Measurements from ENCODE around the gene KIAA2012.
A peak's percentile ranks its signal among the peaks of the same experiment; 100 is the strongest.

Gene KIAA2012

DNA sequence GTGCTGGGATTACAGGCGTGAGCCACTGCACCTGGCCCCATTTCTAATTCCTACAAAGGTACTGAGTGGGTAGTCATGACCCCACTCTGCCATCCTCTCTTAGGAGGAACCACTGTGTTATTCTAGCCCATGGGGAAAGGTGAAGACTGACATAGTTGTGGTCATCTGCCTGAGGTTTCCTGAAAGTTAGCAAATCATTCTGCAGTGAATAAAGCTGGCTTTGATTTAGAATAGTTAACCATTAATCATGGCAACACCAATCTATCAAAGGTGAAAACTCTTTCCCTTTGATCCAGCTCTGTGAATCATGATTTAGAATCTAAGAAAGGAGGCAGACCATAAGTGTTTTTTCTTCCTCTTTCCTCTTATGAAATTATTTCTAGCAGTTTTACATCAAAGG is 114.5 kb downstream of the KIAA2012 start:
- H3K4me3 ChIP-seq (ENCODE audit: low read depth, low read length): no peak overlapping the region
- no peak for DNase-seq (ENCODE audit: low read depth)
- TF ChIP-seq, protein P1, sequence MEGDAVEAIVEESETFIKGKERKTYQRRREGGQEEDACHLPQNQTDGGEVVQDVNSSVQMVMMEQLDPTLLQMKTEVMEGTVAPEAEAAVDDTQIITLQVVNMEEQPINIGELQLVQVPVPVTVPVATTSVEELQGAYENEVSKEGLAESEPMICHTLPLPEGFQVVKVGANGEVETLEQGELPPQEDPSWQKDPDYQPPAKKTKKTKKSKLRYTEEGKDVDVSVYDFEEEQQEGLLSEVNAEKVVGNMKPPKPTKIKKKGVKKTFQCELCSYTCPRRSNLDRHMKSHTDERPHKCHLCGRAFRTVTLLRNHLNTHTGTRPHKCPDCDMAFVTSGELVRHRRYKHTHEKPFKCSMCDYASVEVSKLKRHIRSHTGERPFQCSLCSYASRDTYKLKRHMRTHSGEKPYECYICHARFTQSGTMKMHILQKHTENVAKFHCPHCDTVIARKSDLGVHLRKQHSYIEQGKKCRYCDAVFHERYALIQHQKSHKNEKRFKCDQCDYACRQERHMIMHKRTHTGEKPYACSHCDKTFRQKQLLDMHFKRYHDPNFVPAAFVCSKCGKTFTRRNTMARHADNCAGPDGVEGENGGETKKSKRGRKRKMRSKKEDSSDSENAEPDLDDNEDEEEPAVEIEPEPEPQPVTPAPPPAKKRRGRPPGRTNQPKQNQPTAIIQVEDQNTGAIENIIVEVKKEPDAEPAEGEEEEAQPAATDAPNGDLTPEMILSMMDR (conservative IDR thresholded peaks at IDR 0.05; ENCODE audit: low read depth, low read length): no peak

DNA sequence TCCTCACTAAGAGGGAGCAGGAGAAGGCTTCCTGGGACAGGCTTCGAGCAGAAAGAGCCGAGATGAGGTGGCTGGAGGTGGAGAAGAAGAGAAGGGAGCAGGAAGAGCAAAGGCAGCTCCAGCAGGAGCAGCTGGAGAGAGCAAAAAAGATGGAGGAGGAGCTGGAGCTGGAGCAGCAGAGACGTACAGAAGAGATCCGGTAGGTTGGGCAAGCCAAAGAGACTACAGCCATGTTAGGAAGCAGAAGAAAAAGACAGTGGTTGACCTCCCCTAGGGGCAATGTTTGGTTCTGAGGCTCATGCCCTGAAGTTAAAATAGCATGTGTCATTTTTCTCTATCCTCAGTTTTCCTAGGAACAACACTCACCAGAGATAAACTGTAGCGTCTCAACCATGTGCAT is 120.2 kb downstream of the KIAA2012 start:
- TF ChIP-seq, protein P1 (conservative IDR thresholded peaks at IDR 0.05; ENCODE audit: low read depth, low read length): no peak

DNA sequence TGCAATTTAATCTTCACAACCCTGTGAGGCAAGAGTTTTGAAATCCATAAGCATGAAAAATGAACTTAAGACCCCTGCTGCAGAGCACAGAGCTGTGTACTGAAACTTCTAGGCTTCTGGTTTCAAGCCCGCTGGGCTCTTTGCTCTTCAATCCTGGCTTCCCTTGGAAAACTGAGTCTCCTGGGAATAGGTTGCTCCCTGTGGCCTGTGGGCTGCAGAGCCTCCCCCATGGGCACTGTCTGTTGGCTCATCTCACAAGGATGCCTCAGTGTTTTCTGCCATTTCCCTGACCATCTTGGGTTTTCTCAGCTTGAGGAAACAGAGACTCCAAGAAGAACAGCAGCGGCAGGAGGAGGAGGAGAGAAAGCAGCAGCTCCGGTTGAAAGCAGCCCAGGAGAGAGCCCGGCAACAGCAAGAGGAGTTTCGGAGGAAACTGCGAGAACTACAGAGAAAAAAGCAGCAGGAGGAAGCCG is 120.9 kb downstream of the KIAA2012 start:
- no peak overlapping the region for H3K4me3 ChIP-seq (ENCODE audit: low read depth, low read length)
- DNase-seq (ENCODE audit: low read depth): peak; percentile 52
- TF ChIP-seq, protein P1 (conservative IDR thresholded peaks at IDR 0.05; ENCODE audit: low read depth, low read length): no peak

More for the DNA sequence above, 120.2 kb downstream of the KIAA2012 start:
- no peak overlapping the region for H3K4me3 ChIP-seq (ENCODE audit: low read depth, low read length)
- no peak for DNase-seq (ENCODE audit: low read depth)

DNA sequence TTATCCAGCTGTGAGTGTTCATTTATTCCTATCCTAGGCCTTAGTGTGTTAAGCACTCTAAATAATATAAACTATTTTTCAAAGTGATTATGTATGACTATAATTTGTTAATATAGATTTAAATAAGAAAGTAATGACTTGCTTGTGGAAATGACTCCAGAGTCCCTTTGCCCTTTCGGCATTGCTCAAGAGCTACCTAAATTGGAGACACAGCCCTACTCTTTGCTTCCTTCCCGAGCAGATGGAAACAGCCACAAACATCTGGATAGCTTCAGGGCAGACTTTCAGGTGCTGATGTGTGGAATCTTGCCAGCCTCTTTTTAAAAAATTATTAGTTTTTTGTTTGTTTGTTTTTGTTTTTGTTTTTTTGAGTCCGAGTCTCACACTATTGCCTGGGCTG is 121.4 kb downstream of the KIAA2012 start:
- no peak for DNase-seq (ENCODE audit: low read depth)
- no peak overlapping the region for H3K4me3 ChIP-seq (ENCODE audit: low read depth, low read length)
- TF ChIP-seq, protein P1 (conservative IDR thresholded peaks at IDR 0.05; ENCODE audit: low read depth, low read length): no peak

DNA sequence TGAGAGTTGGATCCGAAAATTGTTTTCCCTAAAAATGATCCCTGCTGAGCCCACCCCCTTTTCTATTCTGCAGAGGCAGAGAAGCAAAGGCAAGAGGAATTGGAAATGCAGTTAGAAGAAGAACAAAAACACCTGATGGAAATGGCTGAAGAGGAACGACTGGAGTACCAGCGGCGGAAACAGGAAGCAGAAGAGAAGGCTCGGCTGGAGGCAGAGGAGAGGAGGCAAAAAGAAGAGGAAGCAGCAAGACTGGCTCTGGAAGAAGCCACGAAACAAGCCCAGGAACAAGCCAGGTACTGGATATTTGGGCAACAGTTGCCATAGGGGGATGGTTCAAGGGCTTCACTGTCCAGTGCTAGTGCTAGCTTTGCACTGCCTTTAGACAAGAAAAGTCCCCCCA is 123.7 kb downstream of the KIAA2012 start:
- no peak for DNase-seq (ENCODE audit: low read depth)
- H3K4me3 ChIP-seq (ENCODE audit: low read depth, low read length): no peak overlapping the region
- TF ChIP-seq, protein P1 (conservative IDR thresholded peaks at IDR 0.05; ENCODE audit: low read depth, low read length): no peak

DNA sequence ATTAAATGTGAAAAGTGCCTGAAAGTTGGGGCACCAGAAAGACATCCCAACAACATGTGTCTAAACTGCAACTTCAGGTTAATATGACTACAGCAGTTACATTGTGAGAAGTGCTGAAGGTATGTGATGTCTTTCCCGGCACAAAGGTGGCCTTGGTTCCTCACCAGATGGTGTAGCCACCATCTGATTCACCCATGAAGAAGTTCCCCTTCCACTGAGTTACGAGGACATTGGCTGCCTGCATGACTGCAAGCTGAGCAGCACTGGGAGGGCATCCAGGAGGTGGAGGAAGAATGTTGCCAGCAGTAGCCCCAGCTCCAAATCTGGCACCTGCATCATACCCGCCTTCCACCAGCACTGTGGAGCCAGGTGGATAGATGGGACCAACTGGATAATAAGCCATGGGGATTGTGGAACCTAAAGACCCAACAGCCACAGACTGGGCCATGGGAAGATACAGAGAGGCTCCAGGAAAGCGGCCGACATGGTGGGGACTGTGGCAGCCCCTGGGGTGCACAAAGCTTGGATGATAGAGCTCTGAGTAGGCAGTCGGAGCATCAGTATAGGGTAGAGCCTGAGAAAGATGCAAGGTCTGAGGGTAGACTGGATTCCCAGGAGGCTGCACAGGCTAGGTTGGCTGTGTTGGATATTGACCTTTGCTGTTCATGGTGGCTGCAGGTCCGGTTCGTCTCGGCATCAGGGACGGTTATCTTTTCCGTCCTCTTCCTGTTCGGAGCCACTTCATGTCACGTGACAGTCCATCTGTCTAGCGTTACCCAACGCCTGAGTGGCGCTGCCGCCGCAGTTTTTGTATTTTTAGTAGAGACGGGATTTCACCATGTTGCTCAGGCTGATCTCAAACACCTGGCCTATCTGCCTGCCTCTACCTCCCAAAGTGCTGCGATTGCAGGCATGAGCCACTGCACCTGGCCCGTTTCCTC is 128.4 kb downstream of the KIAA2012 start:
- no peak for DNase-seq (ENCODE audit: low read depth)
- H3K4me3 ChIP-seq (ENCODE audit: low read depth, low read length): no peak overlapping the region
- TF ChIP-seq, protein P1 (conservative IDR thresholded peaks at IDR 0.05; ENCODE audit: low read depth, low read length): no peak
